Activated CD8-positive, alpha-beta memory T cell treated with anti-CD3 and anti-CD28 coated beads for 1 hour (primary cell): ENCODE data around the gene LCP1.

Experiments
- DNase-seq, 2 donors: peaks; one replicate each; pipeline ENCODE4 v3.0.0-alpha.2; 2020; ENCODE audit warnings: low read depth in 1 of 2; ENCODE audit errors: extremely low read depth in 1 of 2

The LCP1 gene

GRCh38 chr13:46101484-46102254, 80.3 kb downstream of the LCP1 start:
- no peak for DNase-seq

GRCh38 chr13:46101002-46101401, 81.0 kb downstream of the LCP1 start:
- no peak for DNase-seq

GRCh38 chr13:46100191-46100815, 81.7 kb downstream of the LCP1 start:
- no peak for DNase-seq

GRCh38 chr13:46097663-46098062, 84.3 kb downstream of the LCP1 start:
- DNase-seq, result no peak

GRCh38 chr13:46097015-46097414, 85.0 kb downstream of the LCP1 start:
- no peak for DNase-seq

DNA sequence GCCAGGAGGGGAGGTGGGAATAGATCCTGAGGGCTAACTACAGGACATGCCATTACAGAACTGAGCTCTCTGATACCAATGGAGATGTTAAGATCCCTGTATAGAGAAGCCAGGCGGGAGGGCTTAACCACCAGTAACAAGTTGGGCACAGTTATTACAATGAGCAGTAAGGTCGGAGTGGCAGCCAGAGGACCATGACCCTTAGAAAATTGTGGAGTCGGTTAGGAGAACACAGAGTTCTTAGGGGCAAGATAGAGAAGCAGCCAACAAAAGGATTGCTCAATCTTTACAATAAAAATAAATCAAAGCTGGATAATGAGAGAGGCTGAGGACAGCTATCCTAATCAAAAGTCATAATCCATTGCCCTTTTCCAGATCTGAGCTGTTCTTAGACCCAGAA, 87.5 kb downstream of the LCP1 start:
- no peak for DNase-seq

- DNase-seq, result no peak
Observed at GRCh38 chr13:46088821-46089562, 93.0 kb downstream of the LCP1 start.

DNA sequence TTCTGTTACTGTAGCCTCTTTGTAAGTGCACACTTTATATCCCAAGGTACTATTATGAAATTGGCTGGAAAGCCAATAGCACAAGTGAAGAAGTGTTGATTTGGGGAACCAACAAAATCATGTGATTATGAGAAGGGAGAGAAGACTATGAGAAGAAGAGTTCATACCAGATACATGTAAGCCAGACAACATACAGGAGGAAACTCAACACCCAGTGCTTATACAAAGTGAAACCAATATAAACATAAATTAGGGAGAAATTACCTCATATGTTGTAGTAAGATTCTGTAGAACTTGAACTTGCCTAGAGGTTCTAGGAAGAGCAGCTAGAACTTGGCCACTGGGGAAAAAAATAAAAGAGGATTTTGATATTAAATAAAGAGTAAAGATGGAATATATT, 94.5 kb downstream of the LCP1 start:
- DNase-seq, result no peak

GRCh38 chr13:46086985-46087384, 95.0 kb downstream of the LCP1 start:
- no peak for DNase-seq

GRCh38 chr13:46086421-46086922, 95.5 kb downstream of the LCP1 start:
- no peak for DNase-seq

GRCh38 chr13:46085737-46086136, 96.2 kb downstream of the LCP1 start:
- no peak for DNase-seq

- no peak for DNase-seq
Observed at GRCh38 chr13:46082324-46082723, 99.7 kb downstream of the LCP1 start.

- DNase-seq, result no peak
Observed at GRCh38 chr13:46079770-46080169, 102.2 kb downstream of the LCP1 start.

DNA sequence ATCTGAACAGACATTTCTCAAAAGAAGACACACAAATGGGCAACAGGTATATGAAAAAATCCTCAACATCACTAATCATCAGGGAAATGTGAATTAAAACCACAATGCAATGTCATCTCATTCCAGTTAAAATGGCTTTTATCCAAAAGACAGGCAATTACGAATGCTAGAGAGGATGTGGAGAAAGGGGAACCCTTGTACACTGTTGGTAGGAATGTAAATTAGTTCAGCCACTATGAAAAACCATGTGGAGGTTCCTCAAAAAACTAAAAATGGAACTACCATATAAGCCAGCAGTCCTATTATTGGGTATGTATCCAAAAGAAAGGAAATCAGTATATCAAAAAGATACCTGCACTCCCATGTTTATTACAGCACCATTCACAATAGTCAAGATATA, 104.7 kb downstream of the LCP1 start:
- no peak for DNase-seq

DNA sequence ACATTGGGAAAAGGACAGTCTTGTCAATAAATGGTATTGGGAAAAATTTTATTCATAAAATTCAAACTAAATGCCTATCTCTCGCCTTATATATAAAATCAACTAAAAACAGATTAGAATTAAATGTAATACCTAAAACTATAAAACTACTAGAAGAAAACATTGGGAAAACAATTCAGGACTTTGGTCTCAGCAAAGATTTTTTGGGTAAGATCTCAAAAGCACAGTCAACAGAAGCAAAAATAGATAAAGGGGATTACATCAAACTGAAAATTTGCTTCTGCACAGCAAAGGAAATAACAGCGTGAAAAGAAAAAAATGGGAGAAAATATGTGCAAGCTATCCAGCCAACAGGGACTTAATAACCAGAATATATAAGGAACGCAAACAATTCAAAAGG, 105.2 kb downstream of the LCP1 start:
- no peak for DNase-seq
